NCI-H2227 (cell line): ENCODE data around the gene MMD.

Experiments used
- DNase-seq: peaks from one replicate; lab custom pipeline; 2025; ENCODE audit not compliant: unreplicated experiment; lab: John Stamatoyannopoulos, UW

MMD gene

DNA sequence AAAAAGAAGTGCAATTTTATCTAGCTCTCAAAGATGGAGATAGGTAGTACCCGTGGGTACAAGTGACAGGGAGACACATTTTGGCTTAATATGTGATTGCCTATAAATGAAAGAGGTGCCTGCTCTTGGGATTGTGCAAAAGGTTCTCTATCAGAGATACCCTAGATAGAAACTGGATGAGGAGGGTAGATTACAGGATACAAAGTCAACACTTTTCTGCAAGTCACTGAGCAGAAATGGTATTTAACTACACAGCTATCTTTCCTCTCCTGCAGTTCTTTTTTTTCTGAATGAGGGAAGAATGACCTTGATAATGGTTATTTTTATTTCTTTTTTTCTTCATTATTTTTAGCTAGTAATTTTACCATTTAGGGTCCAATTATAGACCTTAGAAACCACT is 67.6 kb downstream of the MMD start:
- no peak for DNase-seq

DNA sequence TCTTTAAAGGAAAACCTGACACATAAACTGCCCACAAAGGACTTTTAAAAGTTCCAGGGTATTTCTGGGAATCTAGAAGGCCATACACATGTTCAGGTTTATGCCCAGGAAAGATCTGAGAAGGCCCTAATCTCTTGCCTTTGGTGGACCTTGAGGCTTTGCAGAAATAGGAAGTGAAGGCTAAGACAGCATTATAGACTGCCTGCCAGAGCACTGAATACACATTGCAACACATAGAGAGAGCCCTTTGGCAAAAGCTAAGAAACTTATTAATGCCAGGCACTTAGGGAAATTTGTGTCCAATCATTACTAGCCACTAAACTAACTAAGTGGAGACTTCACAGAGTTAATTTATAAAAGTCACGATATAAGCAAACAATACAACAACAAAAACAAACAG is 70.4 kb downstream of the MMD start:
- DNase-seq = no peak

DNA sequence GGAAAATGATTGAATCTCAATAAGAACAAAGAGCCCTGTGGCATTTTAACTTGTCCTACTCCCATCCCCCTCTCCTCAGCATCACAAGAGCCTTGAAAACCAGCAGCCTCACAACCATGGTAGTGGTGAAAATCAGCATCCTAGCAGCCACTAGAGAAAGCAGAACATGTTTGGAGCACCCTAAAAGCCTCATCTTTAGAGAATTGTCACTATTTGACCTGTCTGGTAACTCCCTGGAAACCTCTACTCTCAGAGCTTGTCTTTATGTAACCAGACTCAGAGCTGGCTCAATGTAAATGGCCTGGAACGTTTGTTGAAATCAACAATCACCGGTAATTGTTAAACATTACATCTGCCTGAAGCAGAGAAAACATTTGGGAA is 70.8 kb downstream of the MMD start:
- no peak for DNase-seq

DNA sequence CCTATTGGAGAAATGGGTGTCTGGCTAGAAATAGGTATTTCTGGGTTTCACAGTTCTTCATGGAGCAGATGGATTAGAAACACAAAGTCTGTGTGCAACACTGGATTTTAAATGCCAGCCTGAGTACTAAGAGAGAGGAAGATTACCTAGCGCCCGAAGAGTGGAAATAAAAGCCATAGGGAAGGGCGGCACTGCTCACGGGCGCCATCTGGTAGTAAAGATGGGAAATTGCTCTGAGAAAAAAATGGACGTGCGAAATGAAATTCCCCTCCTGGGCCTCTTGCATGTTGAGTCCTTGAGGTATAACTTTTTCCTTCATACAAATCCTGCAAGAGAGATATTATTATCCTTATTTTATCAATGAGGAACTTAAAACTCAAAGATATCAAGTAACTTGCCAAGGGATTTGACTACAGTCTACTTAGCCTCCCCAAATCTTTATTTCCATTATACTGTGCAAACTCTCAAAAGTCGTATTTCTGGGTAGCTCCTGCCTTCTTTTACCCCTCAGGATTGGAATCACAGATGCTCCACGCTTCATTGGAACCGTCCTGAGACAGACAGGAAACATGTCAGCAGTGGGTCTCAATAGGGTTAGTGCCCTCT is 72.8 kb downstream of the MMD start:
- peak; percentile 61 for DNase-seq

DNA sequence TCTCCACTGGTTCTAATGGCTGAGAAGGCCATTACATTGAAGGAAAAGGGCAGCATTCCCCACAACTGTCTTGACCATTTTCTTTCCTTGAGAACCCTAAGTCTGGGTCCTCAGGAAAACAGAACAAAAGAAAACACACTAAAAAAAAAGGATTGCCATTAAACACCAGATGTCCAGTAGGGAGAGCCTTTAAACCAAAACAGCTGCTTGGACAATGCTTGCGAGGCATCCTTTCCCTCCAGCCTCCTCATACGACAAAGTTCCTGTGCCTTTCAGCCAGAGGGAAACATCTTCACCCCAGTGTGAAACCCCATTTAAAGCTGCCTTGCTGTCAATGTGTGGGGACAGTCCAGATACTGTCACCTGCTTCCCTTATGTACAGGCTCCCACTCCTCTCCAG is 74.3 kb downstream of the MMD start:
- DNase-seq = no peak

DNA sequence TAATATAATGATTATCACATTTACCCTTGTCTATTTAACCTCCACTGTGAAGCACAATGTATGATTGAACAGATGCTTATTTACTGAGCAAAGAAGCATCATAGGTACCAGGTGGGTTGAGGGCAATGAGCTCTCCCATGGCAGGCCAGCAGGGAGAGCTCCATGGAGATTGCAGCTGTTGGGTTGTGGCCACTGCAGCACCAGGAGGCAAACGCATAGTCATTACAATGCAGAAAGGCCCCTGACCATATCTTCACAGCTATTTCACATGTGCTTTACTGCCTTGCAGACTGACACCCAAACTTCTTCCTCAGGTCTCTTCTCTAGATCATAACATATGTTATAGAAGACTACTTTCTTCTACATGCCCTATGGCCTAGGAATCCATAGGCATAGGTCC is 75.0 kb downstream of the MMD start:
- no peak for DNase-seq

DNA sequence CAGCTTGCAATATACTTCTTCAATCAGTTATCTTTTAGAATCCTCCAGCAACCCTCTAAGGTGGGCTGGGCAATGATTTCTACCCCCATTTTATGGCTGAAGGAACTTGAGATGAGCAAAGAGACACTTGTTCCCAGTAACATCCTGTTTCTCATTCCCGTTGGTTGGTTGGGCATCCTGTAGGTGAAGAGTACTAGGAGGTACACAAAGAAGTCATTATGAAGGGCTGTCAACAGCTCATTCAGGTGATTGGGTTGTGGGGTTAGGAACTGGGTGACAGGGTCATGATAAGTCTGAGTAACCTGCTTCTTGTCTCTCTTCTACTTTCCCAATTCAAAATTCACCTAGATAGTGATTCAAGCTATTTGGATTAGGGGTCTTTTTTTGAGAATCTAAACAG is 76.5 kb downstream of the MMD start:
- DNase-seq = no peak

DNA sequence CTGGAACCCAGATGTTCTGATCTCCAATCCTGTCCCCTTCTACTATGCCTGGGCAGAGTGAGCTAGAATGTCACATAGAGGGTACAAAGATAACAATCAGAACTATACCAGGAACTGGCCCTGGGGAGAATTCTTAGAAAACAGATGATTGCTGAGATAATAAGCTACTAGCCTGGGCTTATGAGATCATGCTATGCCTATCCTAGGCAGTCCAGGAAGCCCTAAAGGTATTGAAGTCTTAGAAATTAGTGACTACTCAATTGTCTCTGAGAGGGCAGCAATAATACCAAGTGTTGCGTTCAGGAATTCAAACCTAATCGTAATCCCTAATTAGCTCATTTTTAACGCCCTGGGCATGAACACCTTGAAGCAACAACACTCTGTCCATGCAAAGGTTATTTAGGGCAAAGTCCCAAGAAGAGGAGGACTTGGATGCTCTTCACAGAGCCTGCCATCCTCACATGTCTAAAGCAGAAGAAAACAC is 77.1 kb downstream of the MMD start:
- DNase-seq = no peak

DNA sequence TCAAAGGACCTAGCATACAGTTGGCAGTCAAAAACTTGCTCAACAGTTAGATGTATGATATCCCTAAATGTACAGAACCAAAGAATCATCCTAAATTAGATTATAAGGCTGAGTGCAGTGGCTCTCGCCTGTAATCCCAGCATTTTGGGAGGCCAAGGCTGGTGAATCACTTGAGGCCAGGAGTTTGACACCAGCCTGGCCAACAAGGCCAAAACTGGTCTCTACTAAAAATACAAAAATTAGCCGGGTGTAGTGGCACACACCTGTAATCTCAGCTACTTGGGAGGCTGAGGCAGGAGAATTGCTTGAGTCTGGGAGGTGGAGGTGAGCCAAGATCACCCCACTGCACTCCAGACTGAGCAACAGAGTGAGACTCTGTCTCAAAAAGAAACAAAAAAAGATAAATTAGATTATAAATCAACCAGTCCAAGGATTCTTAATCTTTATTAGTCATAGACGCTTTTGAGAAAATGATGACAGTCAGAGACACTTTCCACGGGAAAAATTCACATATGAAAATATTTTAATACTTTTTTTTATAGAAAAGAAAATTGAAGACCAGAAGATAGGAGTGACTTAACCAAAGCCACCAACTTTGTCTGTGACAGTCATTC is 77.6 kb downstream of the MMD start:
- no peak for DNase-seq

DNA sequence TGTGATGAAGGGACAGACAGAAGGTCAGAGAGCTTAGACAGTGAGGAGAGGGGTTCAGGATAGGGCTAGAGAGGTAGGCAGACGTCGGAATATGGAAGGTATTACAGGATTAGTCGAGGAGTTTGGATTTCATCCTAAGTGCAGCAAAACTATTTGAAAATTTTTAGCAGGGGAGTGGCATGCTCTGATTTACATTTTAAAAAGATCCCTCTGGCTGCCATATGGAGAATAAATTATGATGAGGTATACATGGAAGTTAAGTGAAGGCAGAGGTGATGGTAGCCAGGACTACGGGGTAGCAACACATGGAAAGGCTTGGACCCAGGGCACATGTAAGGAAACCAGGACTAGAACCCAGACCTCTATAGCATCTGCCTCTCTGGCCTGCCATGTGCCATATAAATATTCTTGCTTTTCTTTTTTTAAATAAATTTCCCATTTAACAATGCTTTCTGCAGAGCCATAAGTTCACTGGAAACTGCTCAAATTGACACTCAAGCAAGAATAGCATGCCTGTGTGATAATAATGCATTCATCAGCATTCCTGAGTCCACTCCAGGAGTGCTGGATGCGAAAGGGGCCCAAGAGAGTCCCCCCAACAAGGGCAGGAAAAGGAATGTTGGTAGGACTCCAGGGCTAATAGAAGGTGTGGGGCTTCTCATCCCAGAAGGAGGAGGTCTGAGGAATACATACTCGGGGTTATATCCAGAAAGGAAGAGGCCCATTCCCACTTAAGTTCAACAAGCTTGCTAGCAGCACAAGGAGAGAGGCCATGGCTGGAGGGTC is 78.6 kb downstream of the MMD start:
- no peak for DNase-seq
